SK-N-SH (cell line): ENCODE measurements around the gene MRI1. TPM values are rescaled to one million over a fixed set of nuclear protein-coding genes. Genes with fewer than 3 reads are reported as not detected.

Experiments
- CTCF ChIA-PET: fragments of 300-600, 350-600 bp; formaldehyde crosslinking; extraction: SDS; loops from one replicate; lab custom pipeline; 2021; lab: Yijun Ruan, JAX
- POLR2A ChIA-PET: fragments of 350-600 bp; sonication (Branson Sonifier 250); formaldehyde crosslinking; extraction: SDS; loops from one replicate; lab custom pipeline; 2020; ENCODE audit warnings: antibody characterized with exemption, inconsistent platforms; lab: Yijun Ruan, JAX
- DNase-seq: peaks from one replicate; pipeline ENCODE4 v3.0.0; 2012
- H2AFZ ChIP-seq: fragments of 200-600 bp; sonication (generic); 2 replicates; pipeline ENCODE4 v1.8.1; 2016; ENCODE audit warnings: antibody characterized with exemption, mild to moderate bottlenecking, low read depth
- H3F3A ChIP-seq: fragments of 200-600 bp; sonication (generic); replicated peaks from 2 replicates; pipeline ENCODE3; 2016; ENCODE audit warnings: antibody characterized with exemption, mild to moderate bottlenecking; ENCODE audit not compliant: insufficient read depth
- H3K27ac ChIP-seq, 2 experiments: fragments of 200-500 bp in 1 of 2; fragments of 200-600 bp in 1 of 2; sonication (Bioruptor generic) in 1 of 2; sonication (generic), shearing (Covaris generic) in 1 of 2; 2 replicates each; pipeline versions ENCODE4 v1.5.1 to v1.6.1; 2014 to 2016; ENCODE audit warnings: low read depth in 2 of 2, inconsistent platforms in 1 of 2, low read length in 1 of 2, mild to moderate bottlenecking in 1 of 2, mixed read lengths in 1 of 2
- H3K27me3 ChIP-seq: fragments of 200-600 bp; sonication (generic), shearing (Covaris generic); 2 replicates; pipeline ENCODE4 v1.6.1; 2016; ENCODE audit warnings: mixed run types; ENCODE audit not compliant: insufficient read depth
- H3K36me3 ChIP-seq, 2 experiments: fragments of 200-500 bp in 1 of 2; fragments of 200-600 bp in 1 of 2; sonication (Bioruptor generic) in 1 of 2; sonication (generic) in 1 of 2; replicated peaks in 1 of 2; 2 replicates each; pipeline versions ENCODE3 to v1.5.1; 2014 to 2016; ENCODE audit warnings: low read length in 1 of 2, mild to moderate bottlenecking in 1 of 2; ENCODE audit not compliant: insufficient read depth in 2 of 2, control insufficient read depth in 1 of 2
- H3K4me1 ChIP-seq, 2 experiments: fragments of 200-500 bp in 1 of 2; fragments of 200-600 bp in 1 of 2; sonication (Bioruptor generic) in 1 of 2; sonication (generic), shearing (Covaris generic) in 1 of 2; 2 replicates each; pipeline versions ENCODE4 v1.5.1 to v1.6.1; 2014 to 2016; ENCODE audit warnings: low read depth in 1 of 2, low read length in 1 of 2, mixed run types in 1 of 2; ENCODE audit not compliant: insufficient read depth in 2 of 2, control insufficient read depth in 1 of 2
- H3K4me2 ChIP-seq: fragments of 200-600 bp; sonication (generic), shearing (Covaris generic); 2 replicates; pipeline ENCODE4 v1.6.1; 2017; ENCODE audit warnings: mixed run types
- H3K4me3 ChIP-seq, 2 experiments: fragments of 200-500 bp in 1 of 2; fragments of 200-600 bp in 1 of 2; sonication (Bioruptor generic) in 1 of 2; sonication (generic), shearing (Covaris generic) in 1 of 2; 2 replicates each; pipeline versions ENCODE4 v1.5.1 to v1.8.1; 2014 to 2016; ENCODE audit warnings: low read depth in 2 of 2, inconsistent platforms in 1 of 2, low read length in 1 of 2, mild to moderate bottlenecking in 1 of 2, mixed read lengths in 1 of 2, moderate library complexity in 1 of 2
- H3K79me2 ChIP-seq: fragments of 200-600 bp; sonication (generic); 2 replicates; pipeline ENCODE4 v1.8.1; 2017; ENCODE audit warnings: mild to moderate bottlenecking; ENCODE audit not compliant: insufficient read depth
- H3K9ac ChIP-seq: fragments of 200-600 bp; sonication (generic); 2 replicates; pipeline ENCODE4 v1.6.1; 2017; ENCODE audit warnings: mixed run types
- H3K9me2 ChIP-seq: fragments of 200-600 bp; sonication (generic); 2 replicates; pipeline ENCODE4 v1.6.1; 2017; ENCODE audit warnings: mixed run types
- H3K9me3 ChIP-seq: fragments of 200-600 bp; sonication (generic); 2 replicates; pipeline ENCODE4 v1.6.1; 2017; ENCODE audit warnings: mixed run types, mild to moderate bottlenecking, moderate library complexity
- H4K20me1 ChIP-seq: fragments of 200-600 bp; sonication (generic); 2 replicates; pipeline ENCODE4 v1.6.1; 2017; ENCODE audit warnings: mild to moderate bottlenecking, mixed run types; ENCODE audit not compliant: insufficient read depth
- CTCF ChIP-seq: fragments of 200-600 bp; sonication (generic); IDR thresholded peaks from 2 replicates; pipeline ENCODE4 v1.6.1; 2017; ENCODE audit warnings: antibody characterized with exemption, mild to moderate bottlenecking, moderate library complexity
- FOSL2 ChIP-seq: IDR thresholded peaks from 2 replicates; pipeline ENCODE4 v1.4.0; 2012; ENCODE audit warnings: low read depth, mild to moderate bottlenecking, moderate library complexity, borderline replicate concordance
- FOXM1 ChIP-seq: IDR thresholded peaks from 2 replicates; pipeline ENCODE4 v1.4.0; 2012; ENCODE audit warnings: low read depth, mild to moderate bottlenecking
- GABPA ChIP-seq: IDR thresholded peaks from 2 replicates; pipeline ENCODE4 v1.4.0; 2012; ENCODE audit warnings: low read depth, mild to moderate bottlenecking
- GATA2 ChIP-seq: sonication (generic); formaldehyde crosslinking; IDR thresholded peaks from 2 replicates; pipeline ENCODE4 v1.5.0; 2020; ENCODE audit warnings: mild to moderate bottlenecking, missing genetic modification reagents
- IRF3 ChIP-seq: fragments of 150-350 bp; IDR thresholded peaks from 2 replicates; pipeline ENCODE4 v1.6.1; 2016; ENCODE audit warnings: mild to moderate bottlenecking, low read depth, low read length
- JUND ChIP-seq: IDR thresholded peaks from 2 replicates; pipeline ENCODE4 v1.4.0; 2012
- MAX ChIP-seq: IDR thresholded peaks from 2 replicates; pipeline ENCODE4 v1.4.0; 2012; ENCODE audit warnings: low read depth
- POLR2AphosphoS5 ChIP-seq: IDR thresholded peaks from 2 replicates; pipeline ENCODE4 v1.6.1; 2012; ENCODE audit warnings: low read depth, low read length
- REST ChIP-seq: IDR thresholded peaks from 2 replicates; pipeline ENCODE4 v1.6.1; 2012; ENCODE audit warnings: mild to moderate bottlenecking, low read depth, low read length, moderate library complexity
- RXRA ChIP-seq: IDR thresholded peaks from 2 replicates; pipeline ENCODE4 v1.4.0; 2012; ENCODE audit warnings: low read depth, mild to moderate bottlenecking, borderline replicate concordance
- TAF1 ChIP-seq: IDR thresholded peaks from 2 replicates; pipeline ENCODE4 v1.6.1; 2012; ENCODE audit warnings: low read depth, mild to moderate bottlenecking, low read length, moderate library complexity, borderline replicate concordance
- TCF12 ChIP-seq: IDR thresholded peaks from 2 replicates; pipeline ENCODE4 v1.4.0; 2012
- TEAD4 ChIP-seq: IDR thresholded peaks from 2 replicates; pipeline ENCODE4 v1.4.0; 2012; ENCODE audit warnings: mild to moderate bottlenecking, borderline replicate concordance; ENCODE audit not compliant: insufficient read depth
- USF1 ChIP-seq: IDR thresholded peaks from 2 replicates; pipeline ENCODE4 v1.4.0; 2012; ENCODE audit warnings: low read depth, borderline replicate concordance
- WGBS: methylation state at CpG from one replicate; pipeline ENCODE4 v1.1.6; 2017; ENCODE audit warnings: low lambda C conversion rate; 5-methylcytosine and 5-hydroxymethylcytosine counted together
- polyA plus RNA-seq, 3 experiments: library from polyadenylated mRNA; depleted of rRNA; stranded (reverse); fragments of >200 nt; gene quantifications; 2 replicates each; pipeline ENCODE4 v1.2.3, GENCODE V29; 2012

The MRI1 gene
- polyA plus RNA-seq, 1 of the 3 experiments (the other 2 are of a cell fraction) = 49.6 TPM

GRCh38 chr19:13729859-13730258, 34.5 kb upstream of the MRI1 start:
- 0 out of 2 replicates have a peak overlapping the region, but pooled peaks have one; percentile 12 for H2AFZ ChIP-seq
- H3K4me1 ChIP-seq = peaks cover 7 to 18% of the 10 kb centered on the region in 2 experiments; a peak in 3 of 4 replicates
- CTCF ChIA-PET = interaction anchor here (1.5 kb wide), 1 partner anchor 9 kb away, joined by 8 read pairs; no protein-coding TSS in a partner anchor
- peaks cover 28% of the 10 kb centered on the region for H3F3A ChIP-seq
- peaks cover 19% of the 10 kb centered on the region for H3K79me2 ChIP-seq
- H3K36me3 ChIP-seq = peaks cover 0 to 10% of the 10 kb centered on the region in 2 experiments
- H3K9me3 ChIP-seq = no peaks in the 10 kb centered on the region
- WGBS = 11% methylated on average over 2 of the region's 2 CpGs
- no peak overlapping the region for H3K9ac ChIP-seq
- no peak for TF ChIP-seq TAF1
- TF ChIP-seq MAX = no peak
- no peak for TF ChIP-seq REST
- no peak for TF ChIP-seq RXRA
- TF ChIP-seq FOSL2 = no peak
- no peak for TF ChIP-seq TEAD4
- no peak for TF ChIP-seq POLR2AphosphoS5
- TF ChIP-seq FOXM1 = no peak
- no peak for TF ChIP-seq IRF3
- no peak for TF ChIP-seq USF1
- TF ChIP-seq GABPA = no peak
- TF ChIP-seq JUND = no peak
- no peak for TF ChIP-seq GATA2
- TF ChIP-seq TCF12 = no peak
- TF ChIP-seq CTCF = no peak
- TF ChIP-seq, all 33 proteins: peak for 0
- peak overlapping the region; percentile 34 to 100; a peak in 3 of 4 replicates for H3K27ac ChIP-seq
- H3K9me2 ChIP-seq = no peaks in the 10 kb centered on the region
- no peak for DNase-seq
- no peak overlapping the region for H3K4me2 ChIP-seq
- H4K20me1 ChIP-seq = no peaks in the 10 kb centered on the region
- H3K4me3 ChIP-seq = no peak overlapping the region
- POLR2A ChIA-PET = no interaction called here
- no peaks in the 10 kb centered on the region for H3K27me3 ChIP-seq
